HG03558 (cell line): ENCODE measurements around the gene MCCC2.

Source experiments
- ATAC-seq: cut with Tn5 transposase; IDR thresholded peaks from one replicate; pipeline ENCODE4 v1.9.1; 2021; ENCODE audit warnings: moderate number of reproducible peaks; ENCODE audit not compliant: unreplicated experiment; ENCODE audit errors: extremely low read depth

Gene MCCC2

GRCh38 chr5:71706906-71707305 is 119.8 kb downstream of the MCCC2 start:
- ATAC-seq: no peak
